ENCODE measurements around the gene EEF1G.

DNA sequence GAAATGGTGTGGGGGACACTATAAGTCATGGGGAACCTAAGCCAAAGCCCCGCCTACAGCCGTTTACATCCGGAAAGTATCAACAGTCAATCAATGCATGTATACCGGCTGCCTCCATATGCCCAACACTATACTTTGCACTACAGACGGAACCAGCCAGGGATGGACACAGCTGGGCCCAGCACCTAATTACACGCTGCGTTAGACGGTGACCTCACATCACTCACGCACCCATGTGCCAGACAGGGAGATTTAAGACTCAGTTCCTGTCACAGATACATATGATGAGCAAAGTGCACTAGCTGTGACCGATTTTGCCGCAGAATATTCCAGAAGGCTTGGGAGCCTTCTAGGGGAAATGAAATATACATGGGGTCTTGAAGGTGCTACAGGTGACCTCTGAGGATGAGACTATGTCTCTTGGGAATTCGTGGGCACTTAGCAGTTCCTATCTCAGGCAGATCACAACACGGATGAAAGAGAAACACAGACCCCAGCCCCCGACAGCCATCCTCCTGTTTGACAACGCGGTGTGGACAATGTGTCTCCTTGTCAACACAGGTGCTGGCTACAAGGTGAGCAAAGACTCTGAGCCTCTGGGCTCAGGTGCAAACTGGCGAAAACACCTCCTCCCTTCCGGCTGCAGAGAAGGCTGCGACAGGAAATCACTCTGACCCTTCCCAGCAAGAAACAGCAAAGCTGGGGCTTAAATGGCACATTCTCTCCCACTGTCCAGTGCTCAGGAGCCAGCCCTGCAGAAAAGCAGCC lies 35.0 kb downstream of the EEF1G start:
- TF ChIP-seq EZH2 (IDR thresholded peaks at IDR 0.05; ENCODE audit: low read depth): no peak
- TF ChIP-seq, protein P1, sequence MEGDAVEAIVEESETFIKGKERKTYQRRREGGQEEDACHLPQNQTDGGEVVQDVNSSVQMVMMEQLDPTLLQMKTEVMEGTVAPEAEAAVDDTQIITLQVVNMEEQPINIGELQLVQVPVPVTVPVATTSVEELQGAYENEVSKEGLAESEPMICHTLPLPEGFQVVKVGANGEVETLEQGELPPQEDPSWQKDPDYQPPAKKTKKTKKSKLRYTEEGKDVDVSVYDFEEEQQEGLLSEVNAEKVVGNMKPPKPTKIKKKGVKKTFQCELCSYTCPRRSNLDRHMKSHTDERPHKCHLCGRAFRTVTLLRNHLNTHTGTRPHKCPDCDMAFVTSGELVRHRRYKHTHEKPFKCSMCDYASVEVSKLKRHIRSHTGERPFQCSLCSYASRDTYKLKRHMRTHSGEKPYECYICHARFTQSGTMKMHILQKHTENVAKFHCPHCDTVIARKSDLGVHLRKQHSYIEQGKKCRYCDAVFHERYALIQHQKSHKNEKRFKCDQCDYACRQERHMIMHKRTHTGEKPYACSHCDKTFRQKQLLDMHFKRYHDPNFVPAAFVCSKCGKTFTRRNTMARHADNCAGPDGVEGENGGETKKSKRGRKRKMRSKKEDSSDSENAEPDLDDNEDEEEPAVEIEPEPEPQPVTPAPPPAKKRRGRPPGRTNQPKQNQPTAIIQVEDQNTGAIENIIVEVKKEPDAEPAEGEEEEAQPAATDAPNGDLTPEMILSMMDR (conservative IDR thresholded peaks at IDR 0.05): no peak
